HG02852 (cell line): ENCODE data around the gene LRRC45.
A peak's percentile ranks its signal among the peaks of the same experiment; 100 is the strongest.

Experiments
- ATAC-seq: cut with Tn5 transposase; IDR thresholded peaks from one replicate; pipeline ENCODE4 v1.9.1; 2021; ENCODE audit warnings: mild to moderate bottlenecking, moderate library complexity; ENCODE audit not compliant: unreplicated experiment

Gene LRRC45

GRCh38 chr17:82049106-82049505 lies 26.0 kb downstream of the LRRC45 start:
- no peak for ATAC-seq

DNA sequence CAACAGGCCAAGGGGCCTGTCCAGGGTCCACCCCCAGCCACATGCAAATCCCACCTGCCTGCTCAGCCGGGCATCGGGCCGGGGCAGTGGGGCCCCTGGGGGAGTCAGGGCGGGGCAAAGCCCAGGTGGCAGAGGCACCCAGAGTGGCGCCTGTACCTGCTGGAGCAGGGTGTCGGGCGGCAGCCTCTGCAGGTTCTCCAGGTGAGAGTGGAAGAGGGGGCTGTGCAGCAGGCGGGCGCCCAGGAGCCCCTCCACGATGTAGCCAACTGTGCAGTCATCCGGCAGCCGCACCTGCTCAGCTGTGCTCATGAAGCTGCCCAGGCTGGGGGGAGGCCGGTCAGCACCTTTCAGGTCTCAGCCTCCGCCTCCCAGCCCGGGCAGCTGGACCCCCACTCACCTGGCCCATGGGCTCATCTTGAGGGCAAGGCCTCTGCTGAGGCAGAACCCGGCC lies 26.4 kb downstream of the LRRC45 start:
- no peak for ATAC-seq

DNA sequence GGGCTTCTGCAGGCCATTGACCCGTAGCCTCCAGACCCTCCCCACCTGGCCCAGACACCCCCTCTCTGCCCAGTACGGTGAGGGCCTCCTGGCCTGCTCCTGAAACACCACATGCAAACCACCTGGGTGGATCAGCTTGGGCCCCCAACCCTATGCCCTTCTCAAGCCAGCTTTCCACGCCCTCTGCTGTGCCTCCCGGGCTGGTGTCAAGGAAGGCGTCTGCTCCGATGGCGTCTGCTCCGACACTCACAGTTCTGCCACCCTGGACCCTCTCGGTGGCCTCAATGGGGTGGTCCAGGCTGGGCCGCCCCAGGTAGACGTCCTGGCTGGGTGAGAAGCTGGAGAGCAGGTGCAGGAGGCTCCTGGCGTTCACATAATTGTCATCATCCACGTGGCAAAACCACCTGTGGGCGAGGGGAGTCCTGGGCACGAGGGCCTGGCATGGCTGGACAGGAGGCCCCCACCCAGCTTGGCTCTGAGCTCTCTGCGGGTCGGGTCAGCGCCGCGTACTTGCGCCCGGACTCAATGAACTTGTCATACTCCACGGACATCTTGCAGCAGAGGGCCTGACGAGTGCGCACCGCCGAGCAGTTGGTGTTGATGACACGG lies 27.2 kb downstream of the LRRC45 start:
- no peak for ATAC-seq

DNA sequence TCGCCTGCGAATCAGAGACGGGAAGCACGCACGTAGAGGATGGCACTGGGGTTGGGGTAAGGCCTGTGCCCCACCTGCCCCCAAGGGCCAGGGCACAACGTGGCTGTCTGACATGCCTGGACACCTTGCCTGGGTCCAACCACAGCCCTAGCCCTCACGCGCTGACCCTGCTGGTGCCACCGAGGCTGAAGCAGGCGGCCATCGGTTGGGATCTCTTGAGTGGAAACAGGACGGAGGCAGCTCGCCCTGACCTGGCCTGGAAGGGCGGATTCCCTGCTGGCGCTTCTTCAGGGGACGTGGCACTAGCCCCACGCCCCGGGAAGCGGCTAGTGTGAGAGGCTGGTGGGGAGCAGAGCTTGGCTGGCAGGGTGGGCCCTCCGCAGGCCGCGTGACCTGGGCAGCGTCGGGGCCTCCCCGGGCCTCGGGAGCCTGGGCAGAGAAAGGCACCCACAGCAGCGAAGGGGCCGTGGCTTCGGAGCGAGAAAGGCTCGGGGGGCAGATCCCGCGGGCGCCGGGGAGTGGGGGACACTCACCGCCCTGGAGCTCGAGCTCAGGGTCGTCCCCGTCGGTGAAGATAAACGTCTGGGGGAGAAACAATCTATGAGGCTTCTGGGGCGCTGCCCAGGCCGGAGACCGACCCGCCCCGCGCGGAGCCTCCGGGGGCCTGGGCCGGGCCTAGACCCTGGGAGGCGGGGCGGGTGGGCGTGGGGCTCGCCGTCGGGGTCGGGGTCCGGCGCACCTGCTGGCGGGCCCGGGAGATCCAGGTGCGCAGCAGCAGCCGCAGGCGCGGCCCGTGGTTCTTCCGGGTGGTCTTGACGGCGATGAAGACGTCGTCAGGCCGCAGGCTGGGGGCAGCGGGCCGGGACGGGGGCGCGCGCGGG lies 27.9 kb downstream of the LRRC45 start:
- ATAC-seq: no peak

- ATAC-seq: peak; percentile 58
Observed at GRCh38 chr17:82051776-82052637, 28.9 kb downstream of the LRRC45 start, which contains the start of the genes GPS1 and RFNG. Gene GPS1, plus strand, starts transcription at chr17:82051898. Its CDS starts 34 bp downstream, at chr17:82051932. Gene RFNG, minus strand, starts transcription at chr17:82051811. Its CDS starts 45 bp downstream, at chr17:82051766.

DNA sequence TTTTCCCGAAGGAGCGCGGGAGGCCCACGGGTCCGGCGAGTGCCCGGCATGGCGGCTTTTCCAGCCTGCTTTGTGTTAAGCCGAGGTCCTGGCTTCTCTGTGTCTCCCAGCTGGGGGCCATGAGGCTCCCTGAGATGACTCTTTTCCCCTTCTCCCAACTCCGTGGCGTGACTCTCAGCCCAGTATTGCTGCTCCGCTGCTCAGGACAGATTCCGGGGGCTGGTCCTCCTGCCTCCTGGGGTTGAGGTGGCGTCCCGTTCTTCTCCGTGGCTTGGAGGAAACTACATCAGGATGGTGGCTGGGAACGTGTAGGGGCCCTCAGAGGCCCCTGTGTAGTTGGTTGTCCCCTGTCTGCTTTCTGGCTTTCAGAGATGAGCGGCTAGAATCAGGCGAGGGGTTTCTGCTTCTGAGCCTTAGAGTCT lies 29.5 kb downstream of the LRRC45 start:
- no peak for ATAC-seq

GRCh38 chr17:82053130-82053529 lies 30.0 kb downstream of the LRRC45 start:
- no peak for ATAC-seq

DNA sequence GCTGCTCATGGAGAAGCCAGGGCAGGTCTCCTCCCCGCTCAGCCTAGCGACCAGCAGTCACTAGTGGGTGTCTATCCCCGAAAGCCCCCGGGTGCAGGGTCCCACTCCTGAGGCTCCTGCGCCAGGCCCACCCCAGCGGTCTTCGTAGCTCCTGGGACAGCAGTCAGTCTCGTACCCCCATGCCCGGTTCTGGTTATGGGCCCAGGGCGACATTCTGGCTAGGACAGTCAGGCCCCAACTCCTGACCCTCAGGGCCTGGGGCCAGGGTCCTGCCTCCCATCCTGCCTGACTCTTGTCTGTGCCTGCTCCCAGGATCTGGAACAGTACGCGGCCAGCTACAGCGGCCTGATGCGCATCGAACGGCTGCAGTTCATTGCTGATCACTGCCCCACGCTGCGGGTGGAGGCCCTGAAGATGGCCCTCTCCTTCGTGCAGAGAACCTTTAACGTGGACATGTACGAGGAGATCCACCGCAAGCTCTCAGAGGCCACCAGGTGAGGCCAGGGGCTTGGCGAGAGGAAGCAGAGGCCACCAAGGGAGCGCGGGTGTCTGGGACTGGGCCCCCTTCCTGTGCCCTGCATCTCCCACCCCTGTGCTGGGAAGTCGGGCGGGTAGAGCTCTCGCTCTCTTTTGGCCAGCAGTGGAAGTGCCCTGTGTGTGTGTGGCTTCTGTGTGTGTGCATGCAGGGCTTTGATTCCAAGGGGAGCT lies 30.6 kb downstream of the LRRC45 start:
- ATAC-seq: no peak

- no peak for ATAC-seq
Observed at GRCh38 chr17:82054351-82055022, 31.4 kb downstream of the LRRC45 start.

DNA sequence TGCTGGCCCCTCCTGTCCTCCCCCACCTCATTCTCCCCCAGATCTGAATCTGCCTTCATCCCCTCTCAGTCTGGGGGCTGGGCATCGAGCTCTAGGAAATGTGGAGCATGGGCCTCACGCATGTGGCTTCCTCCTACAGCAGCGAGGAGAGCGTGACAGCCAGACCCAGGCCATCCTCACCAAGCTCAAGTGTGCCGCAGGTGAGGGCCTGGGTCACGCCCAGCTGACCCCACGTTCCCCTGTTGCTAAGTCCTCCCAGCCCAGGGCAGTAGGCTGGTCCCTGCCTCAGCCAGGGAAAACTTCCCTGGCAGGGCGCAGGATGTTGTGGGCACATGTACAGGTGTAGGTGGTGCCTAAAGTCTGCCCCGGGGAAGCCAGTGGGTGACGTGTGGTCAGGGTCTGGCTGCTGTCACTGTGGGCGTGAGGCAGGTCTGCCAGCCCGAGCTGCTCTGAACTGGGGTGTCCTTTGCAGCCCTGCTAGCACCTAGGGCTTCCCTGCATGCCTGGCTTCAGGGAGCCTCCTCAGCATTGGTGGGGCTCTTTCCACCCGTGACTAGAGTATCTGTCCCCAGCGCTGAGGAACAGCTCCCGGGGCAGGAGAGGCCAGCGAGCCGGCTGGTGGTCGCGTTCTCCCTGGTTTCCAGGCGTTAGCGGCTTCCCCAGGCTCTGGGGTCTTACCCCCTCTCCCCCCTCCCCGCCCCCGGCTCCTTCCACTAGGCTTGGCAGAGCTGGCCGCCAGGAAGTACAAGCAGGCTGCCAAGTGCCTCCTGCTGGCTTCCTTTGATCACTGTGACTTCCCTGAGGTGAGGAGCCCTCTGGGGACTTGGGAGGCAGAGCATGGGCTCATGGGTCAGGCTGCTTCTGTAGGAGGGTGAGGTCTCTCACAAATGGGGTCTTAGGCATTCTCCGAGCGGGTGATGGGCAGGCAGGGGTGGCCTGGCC lies 32.2 kb downstream of the LRRC45 start:
- no peak for ATAC-seq

DNA sequence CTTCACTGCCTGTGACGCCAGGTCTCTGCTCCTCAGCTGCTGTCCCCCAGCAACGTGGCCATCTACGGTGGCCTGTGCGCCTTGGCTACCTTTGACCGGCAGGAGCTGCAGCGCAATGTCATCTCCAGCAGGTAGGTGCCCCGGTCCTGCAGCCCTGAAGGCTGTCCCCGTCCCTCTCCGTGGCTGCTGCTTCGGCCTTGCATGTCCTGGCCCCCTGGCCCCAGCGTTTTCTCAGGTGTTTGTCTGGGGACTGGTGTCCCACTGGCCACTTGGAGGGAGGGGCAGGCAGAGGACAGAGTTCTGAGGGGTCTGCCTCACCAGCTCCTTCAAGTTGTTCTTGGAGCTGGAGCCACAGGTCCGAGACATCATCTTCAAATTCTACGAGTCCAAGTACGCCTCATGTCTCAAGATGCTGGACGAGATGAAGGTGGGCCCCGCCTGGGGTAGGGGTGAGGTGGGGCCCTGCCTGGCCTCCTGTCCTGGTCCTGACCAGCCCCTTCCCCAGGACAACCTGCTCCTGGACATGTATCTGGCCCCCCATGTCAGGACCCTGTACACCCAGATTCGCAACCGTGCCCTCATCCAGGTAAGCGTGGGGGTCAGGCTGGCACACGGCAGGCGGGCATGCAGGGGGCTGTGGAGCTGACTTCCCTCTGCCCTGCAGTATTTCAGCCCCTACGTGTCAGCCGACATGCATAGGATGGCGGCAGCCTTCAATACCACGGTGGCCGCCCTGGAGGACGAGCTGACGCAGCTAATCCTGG lies 33.0 kb downstream of the LRRC45 start:
- ATAC-seq: no peak

DNA sequence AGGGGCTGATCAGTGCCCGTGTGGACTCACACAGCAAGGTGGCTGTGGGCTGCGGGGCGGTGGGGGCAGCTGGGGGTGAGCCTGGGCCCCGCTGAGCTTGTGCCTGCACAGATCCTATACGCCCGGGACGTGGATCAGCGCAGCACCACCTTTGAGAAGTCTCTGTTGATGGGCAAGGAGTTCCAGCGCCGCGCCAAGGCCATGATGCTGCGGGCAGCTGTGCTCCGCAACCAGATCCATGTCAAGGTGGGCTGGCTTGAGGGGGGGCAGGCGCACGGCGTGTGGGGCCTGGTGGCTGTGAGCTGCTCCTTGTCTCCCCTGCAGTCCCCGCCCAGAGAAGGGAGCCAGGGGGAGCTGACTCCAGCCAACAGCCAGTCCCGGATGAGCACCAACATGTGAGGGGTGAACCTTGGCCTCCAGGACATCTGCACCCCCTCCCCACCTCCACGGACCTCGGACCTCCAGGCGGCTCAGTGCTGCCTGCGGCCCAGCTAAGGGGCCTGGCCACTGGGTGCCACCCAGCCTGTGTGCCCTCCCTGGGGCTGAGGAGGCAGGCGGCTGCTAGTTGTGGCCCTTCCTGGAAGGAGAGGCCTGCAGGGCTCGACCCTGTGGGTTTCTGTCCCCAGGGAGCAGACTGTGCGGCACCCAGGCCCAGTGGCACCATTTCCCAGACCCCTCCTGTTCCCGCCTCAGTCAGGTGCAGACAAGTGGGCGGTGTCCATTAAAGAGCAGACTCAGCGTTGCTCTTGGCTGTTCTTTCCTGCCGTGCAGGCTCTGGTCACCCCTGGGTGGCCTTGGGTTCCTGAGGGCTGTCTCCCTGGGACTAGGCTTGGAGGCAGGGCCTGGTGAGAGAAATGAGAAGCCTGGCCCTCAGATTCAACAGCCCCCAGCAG lies 33.9 kb downstream of the LRRC45 start:
- ATAC-seq: no peak

GRCh38 chr17:82058230-82058854 lies 35.2 kb downstream of the LRRC45 start:
- ATAC-seq: no peak

DNA sequence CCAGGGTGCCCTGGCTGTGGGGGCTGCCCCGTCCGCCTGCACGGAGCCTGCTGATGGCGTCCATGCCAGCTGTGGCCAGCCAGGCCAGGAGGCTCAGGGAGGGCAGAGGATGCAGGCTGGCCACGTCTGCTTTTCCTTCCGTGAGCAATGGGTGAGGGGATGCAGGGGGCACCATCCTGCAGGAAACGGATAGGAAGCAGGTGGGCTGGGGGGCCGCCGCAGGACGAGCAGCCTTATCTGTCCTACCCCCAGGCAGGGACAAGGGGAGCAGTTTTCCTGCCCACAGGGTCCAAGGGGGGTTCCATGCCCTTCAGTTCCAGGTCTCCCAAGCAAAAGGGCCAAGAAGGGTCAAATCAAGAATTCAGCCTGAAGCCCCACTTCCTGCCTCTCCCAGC lies 35.7 kb downstream of the LRRC45 start:
- ATAC-seq: no peak

- ATAC-seq: no peak
Observed at GRCh38 chr17:82059272-82060000, 36.3 kb downstream of the LRRC45 start.

DNA sequence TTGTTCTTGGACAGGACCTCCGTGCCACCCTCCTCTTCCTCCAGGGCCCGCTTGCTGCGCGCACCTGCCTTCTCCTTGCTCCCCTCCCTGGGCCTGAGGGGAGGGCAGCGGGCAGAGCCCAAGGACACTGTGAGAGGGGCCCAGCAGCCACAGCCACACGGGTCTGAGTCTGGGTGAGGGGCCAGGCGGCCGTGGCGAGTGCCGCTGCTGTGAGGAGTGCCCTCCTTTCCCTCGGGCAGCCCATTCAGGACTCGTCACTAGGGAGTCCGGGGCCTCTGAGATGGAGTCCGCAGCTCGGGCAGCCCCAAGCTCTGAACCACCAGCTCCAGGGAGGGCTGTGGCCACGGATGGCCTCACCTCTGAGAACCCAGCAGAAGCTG lies 36.9 kb downstream of the LRRC45 start:
- no peak for ATAC-seq
